Measurements from ENCODE around the gene TP73.
A peak's percentile ranks its signal among the peaks of the same experiment; 100 is the strongest.

TP73 gene

GRCh38 chr1:3759164-3759563 lies 106.8 kb downstream of the TP73 start:
- DNase-seq (ENCODE audit: extremely low read depth in 1 of 2, low read depth in 1 of 2): no peak

GRCh38 chr1:3759796-3760195 lies 107.5 kb downstream of the TP73 start:
- no peak for DNase-seq (ENCODE audit: extremely low read depth in 1 of 2, low read depth in 1 of 2)

DNA sequence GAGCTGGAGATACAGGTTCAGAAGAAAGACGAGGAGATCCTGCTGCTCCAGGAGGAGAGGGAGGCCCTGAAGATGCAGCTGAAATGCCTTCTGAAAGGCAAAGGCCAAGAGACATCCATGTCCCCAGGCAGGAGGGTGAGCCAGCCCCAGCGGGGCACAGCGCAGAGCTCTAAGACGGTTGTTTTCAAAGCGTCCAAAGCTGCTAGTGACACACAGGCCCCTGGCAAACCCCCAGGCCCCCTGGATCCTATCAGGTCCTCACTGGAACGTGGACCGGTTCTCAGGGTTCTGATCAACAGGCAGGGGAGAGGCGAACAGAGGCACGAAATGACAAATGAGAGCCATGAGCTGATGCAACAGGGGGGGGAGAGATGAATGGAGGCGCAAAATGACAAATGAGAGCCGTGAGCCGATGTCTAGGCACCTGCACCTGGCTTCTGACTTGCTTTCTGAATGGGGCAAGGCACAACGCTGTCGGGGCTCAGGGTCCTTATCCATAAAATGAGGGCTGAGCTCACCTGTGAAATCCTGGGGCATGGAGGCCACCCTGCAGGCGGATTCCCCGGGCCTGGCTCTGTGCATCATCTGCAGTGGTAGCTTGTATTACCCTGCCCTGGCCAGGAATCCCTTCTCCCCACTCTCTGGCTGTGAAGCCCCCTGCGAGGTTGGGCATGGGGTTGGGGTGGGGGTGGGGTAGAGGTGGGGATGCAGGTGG lies 109.1 kb downstream of the TP73 start:
- DNase-seq (ENCODE audit: extremely low read depth in 1 of 2, low read depth in 1 of 2): no peak

- no peak for DNase-seq (ENCODE audit: extremely low read depth in 1 of 2, low read depth in 1 of 2)
These were observed 110.0 kb downstream of the TP73 start for GRCh38 chr1:3762151-3762872.

DNA sequence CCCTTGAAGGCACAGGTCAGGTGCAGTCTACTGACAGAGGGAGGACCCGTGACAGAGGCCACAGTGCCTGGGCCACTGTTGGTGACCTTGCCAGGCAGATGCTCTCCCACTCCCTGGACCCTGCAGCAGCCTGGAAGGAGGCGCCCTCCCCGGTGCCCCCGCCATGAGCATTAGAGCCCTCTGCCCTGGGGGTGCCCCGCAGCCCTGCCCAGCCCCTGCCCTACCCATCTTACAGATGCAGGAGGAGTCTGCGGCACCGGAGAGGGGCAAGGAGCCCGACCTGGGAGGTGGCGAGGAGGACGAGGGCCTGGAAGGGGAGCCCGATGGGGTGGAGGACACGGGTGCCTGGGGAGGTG lies 110.5 kb downstream of the TP73 start:
- DNase-seq (ENCODE audit: extremely low read depth in 1 of 2, low read depth in 1 of 2): no peak

DNA sequence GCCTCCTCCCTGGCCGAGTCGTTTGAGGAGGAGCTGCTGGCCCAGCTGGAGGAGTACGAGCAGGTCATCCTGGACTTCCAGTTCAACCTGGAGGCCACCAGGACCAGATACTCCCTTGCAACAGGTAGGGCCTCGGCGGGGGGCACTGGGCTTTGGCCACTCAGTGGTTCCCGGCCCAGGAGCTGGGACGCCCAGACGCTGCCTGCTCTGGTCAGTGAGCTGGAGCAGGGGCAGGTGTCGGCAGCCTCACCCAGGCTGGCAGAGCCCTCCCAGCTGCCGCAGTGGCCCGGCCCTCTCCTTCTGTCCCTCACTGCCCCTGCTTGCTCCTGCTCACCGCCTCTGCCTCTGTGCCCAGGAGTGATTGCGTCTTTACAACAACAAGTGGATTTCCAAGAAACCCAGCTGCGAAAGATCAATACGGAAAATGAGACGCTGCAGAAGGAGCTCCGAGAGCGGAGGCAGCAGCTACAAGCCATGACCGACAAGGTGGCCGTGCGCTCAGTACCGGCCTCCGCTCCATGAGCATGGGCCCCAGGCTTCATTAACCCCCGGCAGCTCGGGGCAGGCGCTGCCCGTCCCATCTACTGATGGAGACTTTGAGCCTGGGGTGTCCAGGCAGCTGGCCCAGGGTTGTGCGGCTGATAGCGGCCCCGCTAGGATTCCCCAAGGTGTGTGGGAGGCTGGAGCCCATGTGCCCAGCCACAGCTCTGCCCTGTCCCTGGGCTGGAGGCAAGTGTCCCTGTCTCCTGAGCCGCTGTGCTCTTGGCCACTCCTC lies 111.2 kb downstream of the TP73 start:
- no peak for DNase-seq (ENCODE audit: extremely low read depth in 1 of 2, low read depth in 1 of 2)

DNA sequence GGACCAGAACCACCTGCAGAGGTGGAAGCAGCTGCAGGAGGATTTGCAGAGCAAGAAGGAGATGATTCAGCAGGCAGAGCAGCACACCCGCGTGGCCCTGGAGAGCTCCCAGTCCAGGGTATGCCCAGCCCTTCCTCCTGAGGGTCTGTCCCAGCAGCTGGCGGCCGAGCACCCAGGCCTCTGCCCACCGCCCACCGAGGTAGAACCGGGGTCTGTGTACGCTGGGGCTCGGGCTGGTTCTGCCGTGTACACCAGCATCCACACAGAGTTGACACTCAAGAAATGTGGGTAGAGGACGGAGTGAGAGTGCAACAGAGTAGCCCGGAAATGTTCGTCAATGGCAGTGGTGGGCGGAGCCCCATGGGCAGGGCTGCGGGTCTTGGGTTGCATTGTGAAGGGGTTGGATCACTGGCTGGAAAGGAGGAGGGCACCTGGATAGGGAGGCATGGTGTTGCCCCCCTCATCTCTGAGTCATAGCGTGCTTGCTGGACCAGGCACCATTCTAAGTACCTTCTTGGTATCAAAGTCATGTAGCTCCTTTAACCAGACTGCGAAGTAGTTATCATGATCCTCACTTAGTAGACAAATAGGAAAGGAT lies 115.1 kb downstream of the TP73 start:
- DNase-seq (ENCODE audit: extremely low read depth in 1 of 2, low read depth in 1 of 2): no peak

- DNase-seq (ENCODE audit: extremely low read depth in 1 of 2, low read depth in 1 of 2): no peak
These were observed 116.6 kb downstream of the TP73 start for GRCh38 chr1:3768811-3769390.

GRCh38 chr1:3770047-3770765 lies 117.9 kb downstream of the TP73 start:
- no peak for DNase-seq (ENCODE audit: extremely low read depth in 1 of 2, low read depth in 1 of 2)

DNA sequence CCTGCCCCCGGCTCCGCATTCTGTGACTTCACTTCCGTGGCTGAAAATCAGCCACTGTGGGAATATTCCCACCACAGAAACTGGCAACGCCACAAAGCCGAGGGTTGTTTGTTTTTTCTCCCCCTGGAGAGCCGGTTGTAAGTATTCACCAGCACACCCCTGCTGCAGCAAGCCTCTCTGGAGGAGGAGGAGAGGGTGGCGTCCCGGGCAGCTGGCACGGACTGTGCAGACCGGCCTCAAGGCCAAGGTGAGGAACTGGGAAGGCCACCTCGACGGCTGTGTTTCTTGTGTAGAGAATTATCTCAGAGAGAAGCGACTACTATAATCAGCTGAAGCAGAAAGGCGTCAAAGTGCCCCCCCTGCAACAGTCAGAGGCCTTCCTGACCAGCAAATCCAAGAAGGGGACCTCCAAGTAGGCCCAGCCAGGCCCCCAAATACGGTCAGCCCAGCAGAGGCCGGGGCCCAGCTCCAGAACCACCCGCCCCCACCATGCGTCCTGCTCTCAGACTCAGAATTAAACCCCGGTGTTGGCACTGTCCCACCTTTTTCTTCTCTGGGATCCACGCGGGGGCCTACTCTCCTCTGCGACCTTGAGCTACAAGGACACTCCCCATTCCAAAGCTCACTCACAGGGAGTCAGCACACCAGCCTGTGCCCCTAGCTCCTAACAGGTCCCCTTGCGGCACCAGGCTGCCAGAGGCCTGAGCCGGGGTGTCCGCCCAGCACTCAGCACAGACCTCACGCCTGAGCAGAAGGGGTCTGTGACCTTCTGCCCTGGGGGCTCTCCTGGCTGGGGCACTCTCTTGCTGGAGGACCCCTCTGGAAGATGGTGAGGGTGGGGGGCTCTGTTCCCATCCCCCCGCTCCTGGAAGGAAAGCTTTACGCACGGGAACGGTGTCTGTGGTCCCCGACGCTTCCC lies 119.1 kb downstream of the TP73 start:
- no peak for DNase-seq (ENCODE audit: extremely low read depth in 1 of 2, low read depth in 1 of 2)

DNA sequence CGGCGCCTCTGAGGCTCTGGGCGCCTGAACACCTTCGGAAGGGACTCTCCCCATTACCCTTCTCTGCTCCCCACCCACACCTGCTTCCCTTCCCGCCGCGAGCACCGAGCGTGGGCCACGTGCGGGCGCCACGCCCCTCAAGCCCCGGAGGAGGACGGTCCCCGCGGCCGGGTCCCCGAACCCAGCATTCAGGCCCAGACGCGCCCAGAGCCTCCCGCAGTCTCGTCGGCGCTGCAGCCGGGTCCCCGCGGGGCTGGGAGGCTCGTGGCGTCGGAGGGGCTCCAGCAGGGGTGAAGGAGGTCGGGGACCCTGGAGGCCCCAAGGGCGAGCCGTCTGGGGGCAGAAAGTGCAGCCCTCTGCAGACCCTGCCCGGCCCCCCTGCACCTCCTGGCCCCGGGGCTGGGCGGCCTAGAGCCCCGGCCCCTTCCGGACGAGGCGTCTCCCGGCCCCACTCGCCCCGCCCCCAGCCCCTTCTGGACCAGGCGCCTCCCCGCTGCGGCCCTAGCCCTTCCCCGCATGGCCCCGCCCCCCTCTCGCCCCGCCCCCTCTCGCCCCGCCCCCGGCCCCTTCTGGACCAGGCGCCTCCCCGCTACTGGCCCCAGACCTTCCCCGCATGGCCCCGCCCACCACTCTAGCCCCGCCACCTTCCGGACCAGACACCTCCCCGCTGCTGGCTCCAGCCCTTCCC lies 119.9 kb downstream of the TP73 start:
- DNase-seq (ENCODE audit: extremely low read depth in 1 of 2, low read depth in 1 of 2): peak; percentile 66 to 67

DNA sequence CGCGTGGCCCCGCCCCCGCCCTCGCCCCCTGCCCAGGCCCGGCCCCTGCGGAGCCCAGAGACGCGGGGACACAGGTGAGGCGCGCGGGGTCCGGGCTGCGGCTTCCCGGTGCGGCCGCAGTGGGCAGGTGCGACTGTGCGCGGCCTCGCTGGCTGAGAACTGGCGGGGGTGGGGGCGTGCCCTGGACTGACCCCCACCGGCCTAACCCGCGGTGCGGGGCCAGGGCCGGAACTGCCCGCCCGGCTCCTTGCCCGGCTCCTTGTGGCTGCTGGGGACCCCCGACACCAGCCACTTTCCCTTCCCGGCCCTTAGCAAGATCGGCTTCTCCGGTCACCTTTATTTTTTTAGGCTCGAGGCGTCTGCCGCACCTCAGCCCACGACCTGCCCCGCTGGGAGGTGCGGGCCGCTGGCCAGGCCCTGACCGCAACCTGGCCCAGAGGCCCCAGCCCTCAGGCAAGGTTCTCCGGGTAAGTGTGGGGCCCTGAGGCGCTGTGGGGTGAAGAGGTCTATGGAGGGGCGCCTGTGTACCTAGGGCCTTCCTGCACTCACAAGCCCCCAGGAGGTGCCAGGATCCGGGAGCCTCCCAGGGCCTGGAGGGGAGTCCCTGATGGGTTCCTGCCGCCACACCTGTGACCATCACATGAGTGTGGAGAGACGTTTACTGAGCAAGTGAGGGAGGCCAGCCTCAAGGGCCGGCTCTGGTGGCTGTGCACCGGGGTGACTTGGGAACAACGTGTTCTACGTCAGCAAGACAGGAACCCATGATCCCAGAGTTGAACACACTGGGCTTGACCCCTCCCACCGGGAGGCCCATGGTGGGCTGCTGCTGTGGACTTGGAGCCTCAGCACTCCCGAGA lies 120.6 kb downstream of the TP73 start, which contains the start of gene SMIM1:
Gene SMIM1, plus strand, starts transcription at position 35 of the 857 bp plus-strand sequence. CDS start 2,625 bp downstream, outside the sequence.
- DNase-seq (ENCODE audit: extremely low read depth in 1 of 2, low read depth in 1 of 2): no peak

- DNase-seq (ENCODE audit: extremely low read depth in 1 of 2, low read depth in 1 of 2): no peak
These were observed 121.4 kb downstream of the TP73 start for GRCh38 chr1:3773572-3774275.

- DNase-seq (ENCODE audit: extremely low read depth in 1 of 2, low read depth in 1 of 2): no peak
These were observed 122.1 kb downstream of the TP73 start for GRCh38 chr1:3774276-3774945.

GRCh38 chr1:3774946-3775489 lies 122.7 kb downstream of the TP73 start:
- no peak for DNase-seq (ENCODE audit: extremely low read depth in 1 of 2, low read depth in 1 of 2)

GRCh38 chr1:3775490-3776230 lies 123.3 kb downstream of the TP73 start:
- peak in 1 of 2 donors; percentile 25 for DNase-seq (ENCODE audit: extremely low read depth in 1 of 2, low read depth in 1 of 2)
